Endothelial cell of umbilical vein (primary cell): ENCODE measurements around the gene DTX3. TPM values are rescaled to one million over a fixed set of nuclear protein-coding genes. Genes with fewer than 3 reads are reported as not detected.

Experiments used
- BruUV-seq: library from RNA; stranded (reverse); fragments of 400-500 nt; replicated peaks from 2 replicates; lab custom pipeline; 2021; lab: Mats Ljungman, UMichigan
- CTCF ChIA-PET: fragments of 300-600, 350-600 bp; sonication (Branson Sonifier 250); formaldehyde crosslinking; loops from one replicate; lab custom pipeline; 2021; ENCODE audit warnings: antibody characterized with exemption, inconsistent platforms; lab: Charles Lee
- POLR2A ChIA-PET: fragments of 300-600, 350-600 bp; sonication (Branson Sonifier 250); formaldehyde crosslinking; loops from one replicate; lab custom pipeline; 2021; ENCODE audit warnings: antibody characterized with exemption, inconsistent platforms; lab: Charles Lee
- DNase-seq: peaks from one replicate; pipeline ENCODE4 v3.0.0-alpha.2; 2011; ENCODE audit warnings: low read depth, low spot score
- FAIRE-seq: peaks from 2 replicates; lab custom pipeline; 2011; peaks lifted over from hg19 to GRCh38; lab: Jason Lieb, UNC
- H2AFZ ChIP-seq: 2 replicates; pipeline ENCODE4 v1.6.0; 2012; ENCODE audit warnings: low read depth, low read length, control low read depth, inconsistent platforms
- H3K27ac ChIP-seq: 2 replicates; pipeline ENCODE4 v1.5.1; 2011; ENCODE audit warnings: low read depth, mild to moderate bottlenecking, control low read depth, low read length, moderate library complexity; ENCODE audit not compliant: insufficient read depth
- H3K27me3 ChIP-seq, 2 experiments: 2 replicates each; pipeline versions ENCODE4 v1.6.0 to v1.6.1; 2011; ENCODE audit warnings: low read length in 2 of 2, mixed read lengths in 1 of 2; ENCODE audit not compliant: control insufficient read depth in 2 of 2, insufficient read depth in 2 of 2
- H3K36me3 ChIP-seq, 2 experiments: 2 replicates in 1 of 2; 3 replicates in 1 of 2; pipeline ENCODE4 v1.5.1; 2011; ENCODE audit warnings: low read length in 2 of 2, mild to moderate bottlenecking in 1 of 2, moderate library complexity in 1 of 2; ENCODE audit not compliant: control insufficient read depth in 2 of 2, insufficient read depth in 2 of 2; ENCODE audit errors: extremely low read depth in 1 of 2
- H3K4me1 ChIP-seq: 3 replicates; pipeline ENCODE4 v1.5.1; 2011; ENCODE audit warnings: mild to moderate bottlenecking, low read length; ENCODE audit not compliant: control insufficient read depth, insufficient read depth; ENCODE audit errors: extremely low read depth
- H3K4me2 ChIP-seq: 2 replicates; pipeline ENCODE4 v1.6.1; 2011; ENCODE audit warnings: low read length, control low read depth, mixed read lengths; ENCODE audit not compliant: insufficient read depth
- H3K4me3 ChIP-seq, 3 experiments: fragments of 200-600 bp in 1 of 3; sonication (generic), shearing (Covaris generic) in 1 of 3; replicated peaks in 1 of 3; 2 replicates each; pipeline ENCODE4 v1.5.1; 2011 to 2016; ENCODE audit warnings: control low read depth in 3 of 3, low read length in 3 of 3, mild to moderate bottlenecking in 2 of 3, inconsistent platforms in 1 of 3, low read depth in 1 of 3, moderate library complexity in 1 of 3; ENCODE audit not compliant: insufficient read depth in 1 of 3
- H3K79me2 ChIP-seq: 2 replicates; pipeline ENCODE4 v1.6.0; 2012; ENCODE audit warnings: low read length, inconsistent platforms; ENCODE audit not compliant: control insufficient read depth, insufficient read depth
- H3K9ac ChIP-seq: replicated peaks from 2 replicates; pipeline ENCODE3; 2011; ENCODE audit warnings: low read length, control low read depth; ENCODE audit not compliant: insufficient read depth; ENCODE audit errors: extremely low read depth
- H3K9me1 ChIP-seq: replicated peaks from 3 replicates; pipeline ENCODE4 v1.6.0; 2011; ENCODE audit warnings: mild to moderate bottlenecking, low read length; ENCODE audit not compliant: control insufficient read depth, insufficient read depth; ENCODE audit errors: extremely low read depth
- H3K9me3 ChIP-seq: replicated peaks from 2 replicates; pipeline ENCODE4 v1.5.1; 2012; ENCODE audit warnings: low read length, inconsistent platforms; ENCODE audit not compliant: control insufficient read depth, insufficient read depth
- H4K20me1 ChIP-seq: replicated peaks from 2 replicates; pipeline ENCODE3; 2011; ENCODE audit warnings: mild to moderate bottlenecking, low read length; ENCODE audit not compliant: control insufficient read depth, insufficient read depth; ENCODE audit errors: extremely low read depth
- EZH2 ChIP-seq: IDR thresholded peaks from 2 replicates; pipeline ENCODE4 v1.6.1; 2012; ENCODE audit warnings: borderline replicate concordance, low read depth, mild to moderate bottlenecking, moderate library complexity, low read length, inconsistent platforms; ENCODE audit not compliant: severe bottlenecking
- FOS ChIP-seq: IDR thresholded peaks from 2 replicates; pipeline ENCODE4 v1.6.1; 2011; ENCODE audit warnings: mild to moderate bottlenecking, low read length, moderate library complexity, borderline replicate concordance; ENCODE audit not compliant: insufficient read depth
- GATA2 ChIP-seq: IDR thresholded peaks from 2 replicates; pipeline ENCODE4 v1.7.0; 2011; ENCODE audit warnings: low read depth, mild to moderate bottlenecking, moderate library complexity, mixed read lengths, low read length; ENCODE audit not compliant: insufficient read length, insufficient read depth
- JUN ChIP-seq: IDR thresholded peaks from 2 replicates; pipeline ENCODE4 v1.6.1; 2011; ENCODE audit warnings: borderline replicate concordance, low read depth; ENCODE audit not compliant: insufficient read length, insufficient read depth
- MAX ChIP-seq: IDR thresholded peaks from 2 replicates; pipeline ENCODE4 v1.6.1; 2011; ENCODE audit not compliant: insufficient read depth, insufficient read length
- MYC ChIP-seq: IDR thresholded peaks from one replicate; pipeline ENCODE4 v1.6.1; 2011; ENCODE audit warnings: mild to moderate bottlenecking, low read depth, low read length
- POLR2A ChIP-seq: IDR thresholded peaks from 2 replicates; pipeline ENCODE4 v1.6.1; 2012; ENCODE audit warnings: low read depth, mild to moderate bottlenecking, control low read depth, low read length
- POLR2AphosphoS5 ChIP-seq: IDR thresholded peaks from 2 replicates; pipeline ENCODE4 v1.6.1; 2012; ENCODE audit warnings: low read depth, mild to moderate bottlenecking, control low read depth, low read length, moderate library complexity; ENCODE audit not compliant: insufficient read depth
- dilution Hi-C: fragments of 300-500 bp; cut with MboI; formaldehyde crosslinking; loops from one replicate; pipeline ENCODE4 v1.15.0; 2019; ENCODE audit warnings: low sequenced_read_pairs; ENCODE audit not compliant: extremely low pct_ligation_motif_present
- intact Hi-C: fragments of 100-400 bp; cut with micrococcal nuclease; formaldehyde crosslinking; loops from one replicate; pipeline ENCODE4 v1.10.0; 2022
- polyA plus RNA-seq, 4 experiments: library from polyadenylated mRNA; depleted of rRNA in 3 of 4; stranded (reverse) in 3 of 4; unstranded in 1 of 4; fragments of >200 nt; gene quantifications; 2 replicates each; pipeline versions ENCODE4 v1.2.1 to v1.2.3, GENCODE V29; 2011 to 2012; ENCODE audit warnings: missing spikeins in 1 of 4
- total RNA-seq: library from RNA; stranded (reverse); gene quantifications from 2 replicates; pipeline ENCODE4 v1.2.3, GENCODE V29; 2021
- TF ChIP-seq, protein P1 (sequence below), 2 donors: IDR thresholded peaks; 1 replicate in 1 of 2; 2 replicates in 1 of 2; pipeline ENCODE4 v1.5.1; 2011; ENCODE audit warnings: low read length in 2 of 2, mild to moderate bottlenecking in 2 of 2, moderate library complexity in 2 of 2, control low read depth in 1 of 2, inconsistent platforms in 1 of 2, low read depth in 1 of 2; ENCODE audit not compliant: insufficient read depth in 1 of 2; ENCODE audit errors: extremely low read depth in 1 of 2

The DTX3 gene
- total and polyA plus RNA-seq, 2 donors (not counting 3 experiments of a cell fraction or from before 2014, with no cell fraction given): 34.5 to 51.4 TPM

DNA sequence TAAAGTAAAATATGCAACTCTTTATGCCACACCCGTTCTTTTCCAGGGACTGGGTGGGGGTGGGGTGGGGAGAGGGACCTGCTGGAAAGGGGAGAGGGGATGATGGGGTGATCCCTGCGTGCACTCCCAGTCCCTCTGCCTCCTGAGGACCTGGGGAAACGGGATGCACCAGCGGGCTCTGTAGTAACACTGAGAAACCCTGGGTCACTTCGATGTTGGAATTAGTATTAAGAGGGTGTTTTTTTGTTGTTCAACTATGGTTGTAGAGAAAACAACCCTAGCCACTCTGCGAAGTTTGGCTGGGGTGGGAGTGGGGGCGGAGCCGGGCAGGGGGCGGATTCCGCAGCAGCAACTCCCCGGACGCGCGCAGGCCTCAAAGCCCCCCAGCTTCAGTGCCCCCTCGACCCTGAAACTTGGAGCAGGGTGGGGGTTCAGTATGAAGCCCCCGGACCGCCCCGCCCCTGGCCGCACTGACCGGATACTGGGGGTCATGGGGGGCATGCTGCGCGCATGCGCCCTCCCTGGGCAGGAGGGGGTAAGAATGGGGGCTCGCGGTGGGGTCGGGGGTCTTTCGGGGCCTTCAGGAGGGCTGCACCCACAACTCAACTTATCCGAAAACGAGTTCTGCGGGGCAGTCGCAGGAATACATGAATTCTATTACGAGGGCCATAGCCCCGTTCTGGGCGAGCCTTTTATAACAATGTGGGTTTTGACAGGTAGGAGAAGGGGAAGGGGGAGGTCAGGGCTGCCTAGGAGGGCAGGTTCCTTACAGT, 5.3 kb downstream of the DTX3 start:
- POLR2A ChIA-PET: no interaction called here
- dilution Hi-C loops: no loop called here
- H4K20me1 ChIP-seq: no peaks in the 10 kb centered on the region
- H3K9ac ChIP-seq: no peak overlapping the region
- CTCF ChIA-PET: interaction anchor here (1.0 to 5.7 kb wide), 4 partner anchors 11 to 26 kb away, joined by 4 to 54 read pairs (median 8); partner anchors contain the start of gene B4GALNT1
- no peak overlapping the region for H3K4me2 ChIP-seq
- H3K36me3 ChIP-seq: peaks cover 0 to 1% of the 10 kb centered on the region in 2 experiments
- FAIRE-seq: no peak
- H3K27me3 ChIP-seq: peaks cover 5 to 16% of the 10 kb centered on the region in 2 experiments
- H3K4me1 ChIP-seq: peaks cover 3% of the 10 kb centered on the region
- TF ChIP-seq, protein P1, sequence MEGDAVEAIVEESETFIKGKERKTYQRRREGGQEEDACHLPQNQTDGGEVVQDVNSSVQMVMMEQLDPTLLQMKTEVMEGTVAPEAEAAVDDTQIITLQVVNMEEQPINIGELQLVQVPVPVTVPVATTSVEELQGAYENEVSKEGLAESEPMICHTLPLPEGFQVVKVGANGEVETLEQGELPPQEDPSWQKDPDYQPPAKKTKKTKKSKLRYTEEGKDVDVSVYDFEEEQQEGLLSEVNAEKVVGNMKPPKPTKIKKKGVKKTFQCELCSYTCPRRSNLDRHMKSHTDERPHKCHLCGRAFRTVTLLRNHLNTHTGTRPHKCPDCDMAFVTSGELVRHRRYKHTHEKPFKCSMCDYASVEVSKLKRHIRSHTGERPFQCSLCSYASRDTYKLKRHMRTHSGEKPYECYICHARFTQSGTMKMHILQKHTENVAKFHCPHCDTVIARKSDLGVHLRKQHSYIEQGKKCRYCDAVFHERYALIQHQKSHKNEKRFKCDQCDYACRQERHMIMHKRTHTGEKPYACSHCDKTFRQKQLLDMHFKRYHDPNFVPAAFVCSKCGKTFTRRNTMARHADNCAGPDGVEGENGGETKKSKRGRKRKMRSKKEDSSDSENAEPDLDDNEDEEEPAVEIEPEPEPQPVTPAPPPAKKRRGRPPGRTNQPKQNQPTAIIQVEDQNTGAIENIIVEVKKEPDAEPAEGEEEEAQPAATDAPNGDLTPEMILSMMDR (IDR thresholded peaks at IDR 0.05; ENCODE audit: extremely low read depth in 1 of 2, insufficient read depth in 1 of 2, low read depth in 1 of 2, low read length in 2 of 2): no peak
- TF ChIP-seq JUN: no peak
- no peak for TF ChIP-seq FOS
- no peak for TF ChIP-seq MYC
- no peak for TF ChIP-seq MAX
- no peak for TF ChIP-seq EZH2
- no peak for TF ChIP-seq GATA2
- no peak for TF ChIP-seq POLR2A
- TF ChIP-seq POLR2AphosphoS5: no peak
- no peaks in the 10 kb centered on the region for H3K79me2 ChIP-seq
- H3K9me3 ChIP-seq: no peaks in the 10 kb centered on the region
- H3K27ac ChIP-seq: no peak overlapping the region
- DNase-seq: no peak
- no peak overlapping the region for H2AFZ ChIP-seq
- BruUV-seq: no TSS peak
- intact Hi-C loops: loop anchor here (2.0 kb wide), 1 partner anchor 19 kb away; the partner anchor contains the start of gene PIP4K2C
- H3K9me1 ChIP-seq: no peaks in the 10 kb centered on the region
- no peak overlapping the region for H3K4me3 ChIP-seq
